Measurements from ENCODE around the gene CCDC182. TPM values are rescaled to one million over a fixed set of nuclear protein-coding genes. Genes with fewer than 3 reads are reported as not detected.

CCDC182 gene
- total and polyA plus RNA-seq, 2 of the 13 experiments (the other 11 are each of a cell fraction or from before 2014, with no cell fraction given): not detected

DNA sequence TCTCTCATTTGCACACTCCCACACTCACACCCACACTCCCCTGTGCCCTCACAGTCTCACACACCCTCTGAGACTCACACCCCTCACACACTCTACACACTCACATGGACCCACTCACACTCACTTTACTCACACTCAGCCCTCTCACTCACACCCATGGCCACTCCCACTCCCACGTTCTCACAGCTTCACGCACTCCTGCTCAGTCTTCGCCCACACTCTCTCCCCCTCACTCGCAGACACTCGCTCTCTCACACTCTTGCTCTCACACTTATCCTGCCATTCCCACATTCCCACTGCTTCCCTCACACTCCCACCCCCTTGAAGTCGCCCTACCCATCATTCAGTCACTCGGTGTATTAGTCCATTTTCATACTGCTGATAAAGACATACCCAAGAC lies 47.9 kb downstream of the CCDC182 start:
- no peak overlapping the region for H3K27ac ChIP-seq (ENCODE audit: extremely low read length, insufficient read depth, low read length)
- no peaks in the 10 kb centered on the region for H3K36me3 ChIP-seq (replicated peaks in 1 of 2; ENCODE audit: control insufficient read depth in 1 of 2, insufficient read depth in 2 of 2, low read length in 2 of 2)
- H3K4me2 ChIP-seq (ENCODE audit: low read depth, low read length): peak overlapping the region; percentile 76; the same call in 1 of the 2 replicates
- FAIRE-seq: no peak
- TF ChIP-seq KAT8 (CRISPR knock-in tag; IDR thresholded peaks at IDR 0.05): no peak
- TF ChIP-seq, protein P1, sequence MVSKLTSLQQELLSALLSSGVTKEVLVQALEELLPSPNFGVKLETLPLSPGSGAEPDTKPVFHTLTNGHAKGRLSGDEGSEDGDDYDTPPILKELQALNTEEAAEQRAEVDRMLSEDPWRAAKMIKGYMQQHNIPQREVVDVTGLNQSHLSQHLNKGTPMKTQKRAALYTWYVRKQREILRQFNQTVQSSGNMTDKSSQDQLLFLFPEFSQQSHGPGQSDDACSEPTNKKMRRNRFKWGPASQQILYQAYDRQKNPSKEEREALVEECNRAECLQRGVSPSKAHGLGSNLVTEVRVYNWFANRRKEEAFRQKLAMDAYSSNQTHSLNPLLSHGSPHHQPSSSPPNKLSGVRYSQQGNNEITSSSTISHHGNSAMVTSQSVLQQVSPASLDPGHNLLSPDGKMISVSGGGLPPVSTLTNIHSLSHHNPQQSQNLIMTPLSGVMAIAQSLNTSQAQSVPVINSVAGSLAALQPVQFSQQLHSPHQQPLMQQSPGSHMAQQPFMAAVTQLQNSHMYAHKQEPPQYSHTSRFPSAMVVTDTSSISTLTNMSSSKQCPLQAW (CRISPR knock-in tag; IDR thresholded peaks at IDR 0.05): no peak
- TF ChIP-seq MTA1 (CRISPR knock-in tag; IDR thresholded peaks at IDR 0.05; ENCODE audit: borderline replicate concordance): no peak
- peak; percentile 40; the same call in 1 of the 2 replicates for TF ChIP-seq FOXP1 (IDR thresholded peaks at IDR 0.05)
- no peak for TF ChIP-seq FOXP1 (CRISPR knock-in tag; IDR thresholded peaks at IDR 0.05)
- no peak for TF ChIP-seq REPIN1 (CRISPR knock-in tag; IDR thresholded peaks at IDR 0.05; ENCODE audit: borderline replicate concordance, low read depth)
- TF ChIP-seq NCOA1 (CRISPR knock-in tag; IDR thresholded peaks at IDR 0.05): no peak
- TF ChIP-seq EED (CRISPR knock-in tag; IDR thresholded peaks at IDR 0.05): peak; percentile 58; the same call in 1 of the 2 replicates
- TF ChIP-seq, protein P2, sequence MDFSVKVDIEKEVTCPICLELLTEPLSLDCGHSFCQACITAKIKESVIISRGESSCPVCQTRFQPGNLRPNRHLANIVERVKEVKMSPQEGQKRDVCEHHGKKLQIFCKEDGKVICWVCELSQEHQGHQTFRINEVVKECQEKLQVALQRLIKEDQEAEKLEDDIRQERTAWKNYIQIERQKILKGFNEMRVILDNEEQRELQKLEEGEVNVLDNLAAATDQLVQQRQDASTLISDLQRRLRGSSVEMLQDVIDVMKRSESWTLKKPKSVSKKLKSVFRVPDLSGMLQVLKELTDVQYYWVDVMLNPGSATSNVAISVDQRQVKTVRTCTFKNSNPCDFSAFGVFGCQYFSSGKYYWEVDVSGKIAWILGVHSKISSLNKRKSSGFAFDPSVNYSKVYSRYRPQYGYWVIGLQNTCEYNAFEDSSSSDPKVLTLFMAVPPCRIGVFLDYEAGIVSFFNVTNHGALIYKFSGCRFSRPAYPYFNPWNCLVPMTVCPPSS (IDR thresholded peaks at IDR 0.05): 0 out of 2 replicates have a peak, but pooled peaks have one; percentile 34
- in situ Hi-C loops (cut with HindIII; ENCODE audit: extremely low pct_ligation_motif_present, low pct_unique_long_range_greater_than_20kb) (no loop called here), intact Hi-C loops (cut with micrococcal nuclease; ENCODE audit: unreplicated experiment) (no loop called here)
- H3K79me2 ChIP-seq (ENCODE audit: insufficient read depth, low read length): no peaks in the 10 kb centered on the region
- no TSS peak for BruUV-seq (replicated peaks)
- no peak for DNase-seq (ENCODE audit: low spot score)
- H4K20me1 ChIP-seq (ENCODE audit: insufficient read depth, low read length): no peaks in the 10 kb centered on the region
- no peaks in the 10 kb centered on the region for H3K9me3 ChIP-seq (ENCODE audit: low read length)
- CTCF ChIA-PET (ENCODE audit: low intra/inter-chr PET ratio, low total read pairs): no interaction called here
- POLR2A ChIA-PET: no interaction called here
- no peak overlapping the region for H2AFZ ChIP-seq (ENCODE audit: low read length)
- H3K27me3 ChIP-seq (ENCODE audit: control insufficient read depth in 1 of 2, insufficient read depth in 2 of 2, low read length in 2 of 2): no peaks in the 10 kb centered on the region
- 98% methylated on average over 7 of the region's 7 CpGs for WGBS (ENCODE audit: low lambda C conversion rate)
- no peak overlapping the region for H3K4me3 ChIP-seq (replicated peaks in 1 of 3; ENCODE audit: insufficient read depth in 1 of 3, low read depth in 2 of 3, low read length in 3 of 3)
- no peak overlapping the region for H3K9ac ChIP-seq (ENCODE audit: insufficient read depth, low read depth, low read length)
- peaks cover 24% of the 10 kb centered on the region for H3K4me1 ChIP-seq (ENCODE audit: insufficient read depth, low read length)
- ATAC-seq: no peak

Data from HepG2 (cell line).